Astrocyte (in vitro differentiated cells and primary cell): Measurements from ENCODE around the gene TLCD1. TPM values are rescaled to one million over a fixed set of nuclear protein-coding genes. Genes with fewer than 3 reads are reported as not detected.

Source experiments
- DNase-seq: peaks from one replicate; pipeline ENCODE4 v3.0.0-alpha.2; 2010; ENCODE audit warnings: low read depth
- FAIRE-seq: peaks from 2 replicates; lab custom pipeline; 2011; peaks lifted over from hg19 to GRCh38; lab: Jason Lieb, UNC
- H2AFZ ChIP-seq: 2 replicates; pipeline ENCODE4 v1.6.0; 2012; ENCODE audit warnings: low read depth, low read length, inconsistent platforms
- H3K27ac ChIP-seq: 2 replicates; pipeline ENCODE4 v1.5.1; 2011; ENCODE audit warnings: low read depth, low read length, inconsistent platforms
- H3K27me3 ChIP-seq: 2 replicates; pipeline ENCODE4 v1.6.0; 2011; ENCODE audit warnings: low read length, inconsistent platforms; ENCODE audit not compliant: insufficient read depth
- H3K36me3 ChIP-seq: 2 replicates; pipeline ENCODE4 v1.5.1; 2011; ENCODE audit warnings: low read length, inconsistent platforms; ENCODE audit not compliant: insufficient read depth
- H3K4me1 ChIP-seq: 2 replicates; pipeline ENCODE4 v1.5.1; 2011; ENCODE audit warnings: low read length, inconsistent platforms; ENCODE audit not compliant: insufficient read depth
- H3K4me2 ChIP-seq: 2 replicates; pipeline ENCODE4 v1.6.0; 2012; ENCODE audit warnings: low read length, inconsistent platforms
- H3K4me3 ChIP-seq: 2 replicates; pipeline ENCODE4 v1.5.1; 2011; ENCODE audit warnings: low read depth, mild to moderate bottlenecking, low read length, inconsistent platforms; ENCODE audit not compliant: insufficient read depth
- H3K79me2 ChIP-seq: 2 replicates; pipeline ENCODE4 v1.6.0; 2012; ENCODE audit warnings: mild to moderate bottlenecking, low read length, inconsistent platforms; ENCODE audit not compliant: insufficient read depth
- H3K9ac ChIP-seq: 2 replicates; pipeline ENCODE4 v1.6.0; 2012; ENCODE audit warnings: mild to moderate bottlenecking, low read length, inconsistent platforms
- H3K9me3 ChIP-seq: 2 replicates; pipeline ENCODE4 v1.5.1; 2012; ENCODE audit warnings: low read depth, mild to moderate bottlenecking, low read length, inconsistent platforms; ENCODE audit not compliant: insufficient read depth
- H4K20me1 ChIP-seq: 2 replicates; pipeline ENCODE4 v1.6.0; 2012; ENCODE audit warnings: low read length, inconsistent platforms; ENCODE audit not compliant: insufficient read depth
- H3K27ac Mint-ChIP-seq: one replicate; pipeline ENCODE4 v1.8.0; 2021; ENCODE audit warnings: mild to moderate bottlenecking, mixed read lengths; ENCODE audit not compliant: unreplicated experiment
- H3K27me3 Mint-ChIP-seq: one replicate; pipeline ENCODE4 v1.8.0; 2021; ENCODE audit warnings: low read depth, mixed read lengths; ENCODE audit not compliant: unreplicated experiment
- H3K36me3 Mint-ChIP-seq: one replicate; pipeline ENCODE4 v1.8.0; 2021; ENCODE audit warnings: low read depth, mixed read lengths; ENCODE audit not compliant: unreplicated experiment
- H3K4me1 Mint-ChIP-seq: one replicate; pipeline ENCODE4 v1.8.0; 2021; ENCODE audit warnings: low read depth, mixed read lengths; ENCODE audit not compliant: unreplicated experiment
- H3K4me3 Mint-ChIP-seq: one replicate; pipeline ENCODE4 v1.8.0; 2021; ENCODE audit warnings: mild to moderate bottlenecking, moderate library complexity, mixed read lengths; ENCODE audit not compliant: unreplicated experiment
- H3K9me3 Mint-ChIP-seq: one replicate; pipeline ENCODE4 v1.8.0; 2021; ENCODE audit warnings: mild to moderate bottlenecking, mixed read lengths; ENCODE audit not compliant: unreplicated experiment
- CTCF ChIP-seq: IDR thresholded peaks from 2 replicates; pipeline ENCODE4 v1.5.1; 2011; ENCODE audit warnings: low read depth, mild to moderate bottlenecking, inconsistent platforms, low read length, moderate library complexity; ENCODE audit not compliant: insufficient read depth
- EZH2 ChIP-seq: IDR thresholded peaks from 2 replicates; pipeline ENCODE4 v1.6.1; 2012; ENCODE audit warnings: mild to moderate bottlenecking, low read length, inconsistent platforms; ENCODE audit not compliant: insufficient read depth
- total RNA-seq: library from RNA; stranded (reverse); gene quantifications from 2 replicates; pipeline ENCODE4 v1.2.1, GENCODE V29; 2021

Gene TLCD1
- total RNA-seq, 1 donor from 2014 or later, result 25.1 TPM

GRCh38 chr17:28685366-28685765 lies 40.7 kb downstream of the TLCD1 start:
- FAIRE-seq (no peak), DNase-seq (no peak)
- Histone ChIP-seq H3K79me2 (no peaks in the 10 kb centered on the region), H2AFZ (no peak overlapping the region), H3K4me3 (no peak overlapping the region), H3K27me3 (no peaks in the 10 kb centered on the region), H3K9ac (no peak overlapping the region), H3K27ac (no peak overlapping the region), H4K20me1 (peaks cover 16% of the 10 kb centered on the region), H3K9me3 (no peaks in the 10 kb centered on the region), H3K4me1 (no peaks in the 10 kb centered on the region), H3K4me2 (no peak overlapping the region), H3K36me3 (peaks cover 89% of the 10 kb centered on the region)
- Mint-ChIP-seq H3K27ac (no peak overlapping the region), H3K9me3 (no peaks in the 10 kb centered on the region), H3K36me3 (peaks cover 40% of the 10 kb centered on the region), H3K4me3 (no peak overlapping the region), H3K4me1 (no peaks in the 10 kb centered on the region), H3K27me3 (no peaks in the 10 kb centered on the region)
- TF ChIP-seq EZH2 (no peak), CTCF (no peak)

- Histone ChIP-seq H2AFZ (no peak overlapping the region), H3K27me3 (no peaks in the 10 kb centered on the region), H3K9me3 (no peaks in the 10 kb centered on the region), H3K9ac (no peak overlapping the region), H3K4me1 (no peaks in the 10 kb centered on the region), H3K4me3 (no peak overlapping the region), H3K36me3 (peaks cover 85% of the 10 kb centered on the region), H4K20me1 (peaks cover 16% of the 10 kb centered on the region), H3K79me2 (no peaks in the 10 kb centered on the region), H3K4me2 (no peak overlapping the region), H3K27ac (no peak overlapping the region)
- FAIRE-seq (peak; percentile 39), DNase-seq (no peak)
- H3K27ac Mint-ChIP-seq, result no peak overlapping the region
- H3K4me3 Mint-ChIP-seq, result no peak overlapping the region
- H3K36me3 Mint-ChIP-seq, result peaks cover 41% of the 10 kb centered on the region
- no peaks in the 10 kb centered on the region for H3K27me3 Mint-ChIP-seq
- H3K4me1 Mint-ChIP-seq, result no peaks in the 10 kb centered on the region
- H3K9me3 Mint-ChIP-seq, result no peaks in the 10 kb centered on the region
- no peak for TF ChIP-seq CTCF
- no peak for TF ChIP-seq EZH2
Measured at GRCh38 chr17:28684963-28685362, 41.1 kb downstream of the TLCD1 start.

- Mint-ChIP-seq H3K4me1 (no peaks in the 10 kb centered on the region), H3K27ac (no peak overlapping the region), H3K4me3 (no peak overlapping the region), H3K9me3 (no peaks in the 10 kb centered on the region), H3K36me3 (peaks cover 32% of the 10 kb centered on the region), H3K27me3 (no peaks in the 10 kb centered on the region)
- no peak for DNase-seq
- H4K20me1 ChIP-seq, result peaks cover 9% of the 10 kb centered on the region
- H3K9ac ChIP-seq, result no peak overlapping the region
- no peak overlapping the region for H3K4me3 ChIP-seq
- TF ChIP-seq EZH2, result no peak
- TF ChIP-seq CTCF, result no peak
- H3K9me3 ChIP-seq, result no peaks in the 10 kb centered on the region
- H3K27me3 ChIP-seq, result no peaks in the 10 kb centered on the region
- H3K79me2 ChIP-seq, result no peaks in the 10 kb centered on the region
- no peak for FAIRE-seq
- H3K27ac ChIP-seq, result no peak overlapping the region
- peaks cover 74% of the 10 kb centered on the region for H3K36me3 ChIP-seq
- no peak overlapping the region for H3K4me2 ChIP-seq
- H2AFZ ChIP-seq, result no peak overlapping the region
- no peaks in the 10 kb centered on the region for H3K4me1 ChIP-seq
Measured at GRCh38 chr17:28682655-28683054, 43.4 kb downstream of the TLCD1 start.
